NCI-H1092 treated with DMSO at 0.1 percent for 48 hours (cell line): ENCODE data around the gene ACER3.
"Not testable (repeated sequence)": the region's sequence is repeated elsewhere in the genome, so short reads cannot be mapped to it uniquely, and the experiment has no call there.

Experiments
- DNase-seq: peaks from one replicate; lab custom pipeline; 2025; lab: John Stamatoyannopoulos, UW

The ACER3 gene

DNA sequence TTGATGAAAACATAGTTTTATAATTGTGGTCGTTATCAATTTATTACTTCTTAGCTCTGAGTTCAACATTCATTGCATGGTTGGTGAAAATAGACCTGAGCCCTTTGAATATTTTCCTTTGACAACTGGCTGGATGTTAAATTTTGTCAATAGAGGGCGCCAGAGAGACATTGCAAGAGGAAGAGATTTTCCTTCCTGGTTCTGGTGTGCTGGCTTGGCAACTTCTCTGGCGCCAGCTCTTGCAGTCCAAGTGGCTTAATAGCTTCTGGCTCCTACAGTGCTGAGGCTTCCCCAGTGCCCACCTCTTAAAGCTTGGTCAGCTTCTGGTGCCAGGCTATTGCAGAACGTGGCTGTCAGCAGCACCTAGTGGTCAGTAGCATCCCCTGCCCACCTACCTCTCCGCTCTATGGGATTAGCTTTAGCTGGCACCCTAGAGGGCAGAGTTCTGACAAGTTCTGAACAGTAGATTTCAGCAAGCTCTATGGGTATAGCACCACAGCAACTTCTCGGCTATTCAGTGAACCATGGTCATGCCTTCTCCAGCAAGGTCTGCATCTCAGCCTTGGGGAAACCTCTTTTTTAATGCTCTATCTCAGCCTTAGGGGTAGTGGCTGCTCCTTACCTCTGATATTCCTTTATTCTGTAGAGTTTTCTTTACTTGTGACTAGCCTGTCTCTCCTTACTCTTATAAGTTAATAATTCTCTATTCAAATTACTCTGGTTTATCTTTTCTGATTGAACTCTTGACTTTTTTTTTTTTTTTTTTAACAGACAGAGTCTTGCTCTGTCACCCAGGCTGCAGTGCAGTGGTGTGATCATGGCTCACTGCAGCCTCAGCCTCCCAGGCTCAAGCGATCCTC, 59.4 kb downstream of the ACER3 start:
- DNase-seq = peak; percentile 90

DNA sequence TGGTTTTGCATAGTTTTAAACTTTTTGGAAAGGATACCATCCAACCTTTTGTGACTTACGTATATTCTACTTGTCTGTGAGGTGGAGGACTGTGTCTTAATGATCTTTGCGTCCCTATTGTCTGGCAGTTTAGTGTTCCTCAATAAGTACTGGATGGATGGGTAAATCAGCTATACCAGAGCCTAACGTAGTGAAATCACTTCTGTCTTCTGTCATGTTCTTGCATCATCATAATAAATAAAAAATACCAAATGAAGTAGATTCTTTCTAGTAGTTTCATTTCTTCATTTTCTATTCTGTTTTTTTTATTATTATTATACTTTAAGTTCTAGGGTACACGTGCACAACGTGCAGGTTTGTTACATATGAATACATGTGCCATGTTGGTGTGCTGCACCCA, 66.4 kb downstream of the ACER3 start:
- DNase-seq = no peak

DNA sequence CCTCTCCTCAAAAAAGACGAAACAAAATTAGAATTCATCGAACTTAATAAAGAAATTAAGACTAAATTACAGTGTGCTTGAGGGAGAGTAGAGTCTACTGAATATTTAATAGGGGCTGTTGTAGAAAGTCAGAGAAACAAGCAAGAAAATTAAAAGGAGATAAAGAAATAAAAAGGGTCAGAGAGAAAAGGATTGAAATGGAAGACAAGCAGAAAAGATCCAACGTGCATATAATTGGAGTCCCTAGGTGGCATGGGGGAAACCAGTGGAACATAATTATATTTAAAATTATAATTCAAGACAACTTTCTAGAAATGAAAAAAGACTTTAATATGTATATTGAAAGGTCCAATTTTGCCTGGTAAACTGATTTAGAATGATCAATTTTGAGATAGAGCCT, 74.3 kb downstream of the ACER3 start:
- DNase-seq = no peak

DNA sequence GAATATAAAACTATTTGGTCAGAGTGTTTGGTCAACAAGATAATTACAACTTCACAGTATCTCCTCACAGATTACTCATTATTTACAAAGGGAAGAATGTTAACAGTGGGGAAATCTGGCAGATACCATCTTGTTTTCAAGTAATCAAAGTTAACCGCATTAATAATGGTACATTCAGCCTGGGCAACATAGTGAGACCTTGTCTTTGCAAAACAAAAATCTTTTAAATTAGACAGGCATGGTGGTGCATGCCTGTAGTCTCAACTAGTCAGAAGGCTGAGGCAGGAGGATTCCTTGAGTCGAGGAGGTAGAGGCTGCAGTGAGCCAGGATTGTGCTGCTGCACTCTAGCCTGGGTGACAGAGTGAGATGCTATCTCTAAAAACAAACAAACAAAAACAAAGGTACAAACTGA, 78.5 kb downstream of the ACER3 start:
- no peak for DNase-seq

DNA sequence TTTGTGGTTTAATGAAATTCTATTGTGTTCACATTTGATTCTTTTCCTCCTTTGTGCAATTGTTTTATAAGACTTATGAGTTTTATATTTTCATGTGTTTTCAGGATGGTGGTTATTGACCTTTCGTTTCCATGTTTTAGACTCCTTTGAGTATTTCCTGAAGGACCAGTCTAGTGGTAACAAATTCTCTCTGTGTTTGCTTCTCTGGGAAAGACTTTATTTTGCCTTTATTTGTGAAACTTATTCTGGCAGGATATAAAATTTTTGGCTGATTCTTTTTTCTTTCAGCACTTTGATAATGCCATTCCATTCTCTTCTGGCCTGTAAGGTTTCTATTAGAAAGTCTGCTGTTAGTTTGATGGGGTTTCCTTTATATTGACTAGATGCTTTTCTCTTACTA, 83.5 kb downstream of the ACER3 start:
- no peak for DNase-seq

DNA sequence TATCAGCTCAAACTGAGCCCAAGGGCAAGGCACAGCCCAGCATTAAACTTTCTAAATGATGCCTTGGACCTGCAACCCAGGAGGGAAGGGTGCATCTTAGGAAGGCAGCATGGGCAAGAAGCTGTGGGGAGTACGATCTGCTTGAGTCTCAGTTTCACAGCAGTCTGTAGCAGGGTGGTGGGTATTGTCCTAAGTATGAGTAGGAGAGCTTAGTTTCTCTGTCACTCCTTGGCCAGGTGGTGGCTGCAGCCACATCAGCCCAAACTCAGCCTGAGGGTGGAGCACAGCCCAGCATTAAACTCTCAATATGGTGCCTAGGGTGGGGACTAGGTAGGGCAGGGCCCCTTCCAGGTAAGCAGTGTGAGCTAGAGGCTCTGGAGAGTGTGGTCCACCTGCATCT, 85.5 kb downstream of the ACER3 start:
- no peak for DNase-seq

DNA sequence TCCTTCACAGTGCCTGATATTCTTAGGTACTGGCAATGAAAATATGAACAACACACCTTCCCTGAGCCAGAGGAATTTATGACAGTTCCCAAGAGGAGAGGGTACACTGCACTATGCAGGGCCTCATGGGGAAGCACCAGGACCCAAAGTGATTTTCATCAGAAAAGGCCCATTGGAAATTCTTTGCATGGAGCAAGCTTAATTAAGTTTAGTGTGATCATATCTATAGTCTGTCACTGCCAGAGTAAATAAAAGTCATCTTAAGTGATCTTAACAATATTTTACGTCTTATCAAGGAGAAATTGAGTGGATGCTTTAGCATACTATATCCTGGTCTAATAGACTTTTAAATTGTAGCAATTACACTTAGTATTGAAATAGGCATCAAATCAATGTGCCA, 86.5 kb downstream of the ACER3 start:
- no peak for DNase-seq

DNA sequence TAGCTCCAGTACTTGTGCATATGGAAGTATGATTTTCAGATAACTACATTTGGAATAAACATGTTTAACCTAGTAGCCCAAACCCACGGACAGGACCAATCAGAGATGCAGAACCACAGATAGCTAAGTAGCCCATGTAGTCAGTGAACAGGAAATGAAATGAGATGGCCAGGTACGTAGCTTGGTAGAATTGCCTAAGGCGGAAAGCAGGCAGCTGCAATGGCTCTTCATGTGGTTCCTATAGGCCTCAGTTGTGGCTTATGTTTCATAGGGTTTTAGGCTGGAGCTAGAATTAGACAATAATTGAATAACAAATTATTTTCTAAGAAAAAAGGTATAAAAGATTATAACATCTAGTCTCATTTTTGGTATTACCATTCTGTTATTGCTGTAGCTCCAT, 87.1 kb downstream of the ACER3 start:
- DNase-seq = no peak

DNA sequence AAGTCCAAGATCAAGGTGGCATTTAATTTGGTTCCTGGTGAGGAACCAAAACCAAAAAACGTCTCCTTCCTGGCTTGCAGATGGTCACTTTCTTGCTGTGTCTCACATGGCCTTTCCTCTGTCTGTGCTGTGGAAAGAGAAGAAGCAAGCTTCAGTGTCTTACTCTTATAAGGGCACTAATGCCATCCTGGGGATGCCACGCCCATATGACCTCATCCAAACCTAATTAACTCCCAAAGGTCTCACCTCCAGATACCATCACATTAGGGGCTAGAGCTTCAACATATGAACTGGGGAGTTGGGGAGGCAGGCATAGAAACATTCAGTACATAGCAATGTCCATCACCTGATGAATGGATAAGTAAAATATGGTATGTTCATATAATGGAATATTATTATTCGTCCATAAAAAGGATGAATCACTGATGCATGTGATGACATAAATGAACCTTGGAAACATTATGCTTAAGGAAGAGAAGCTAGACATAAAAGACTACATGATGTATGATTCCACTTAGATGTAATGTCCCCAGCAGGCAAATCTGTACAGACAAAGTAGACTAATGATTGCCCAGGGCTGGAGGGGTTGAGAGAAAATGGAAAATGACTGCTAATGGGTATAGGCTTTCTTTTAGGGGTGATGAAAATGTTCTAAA, 94.9 kb downstream of the ACER3 start:
- DNase-seq = no peak

DNA sequence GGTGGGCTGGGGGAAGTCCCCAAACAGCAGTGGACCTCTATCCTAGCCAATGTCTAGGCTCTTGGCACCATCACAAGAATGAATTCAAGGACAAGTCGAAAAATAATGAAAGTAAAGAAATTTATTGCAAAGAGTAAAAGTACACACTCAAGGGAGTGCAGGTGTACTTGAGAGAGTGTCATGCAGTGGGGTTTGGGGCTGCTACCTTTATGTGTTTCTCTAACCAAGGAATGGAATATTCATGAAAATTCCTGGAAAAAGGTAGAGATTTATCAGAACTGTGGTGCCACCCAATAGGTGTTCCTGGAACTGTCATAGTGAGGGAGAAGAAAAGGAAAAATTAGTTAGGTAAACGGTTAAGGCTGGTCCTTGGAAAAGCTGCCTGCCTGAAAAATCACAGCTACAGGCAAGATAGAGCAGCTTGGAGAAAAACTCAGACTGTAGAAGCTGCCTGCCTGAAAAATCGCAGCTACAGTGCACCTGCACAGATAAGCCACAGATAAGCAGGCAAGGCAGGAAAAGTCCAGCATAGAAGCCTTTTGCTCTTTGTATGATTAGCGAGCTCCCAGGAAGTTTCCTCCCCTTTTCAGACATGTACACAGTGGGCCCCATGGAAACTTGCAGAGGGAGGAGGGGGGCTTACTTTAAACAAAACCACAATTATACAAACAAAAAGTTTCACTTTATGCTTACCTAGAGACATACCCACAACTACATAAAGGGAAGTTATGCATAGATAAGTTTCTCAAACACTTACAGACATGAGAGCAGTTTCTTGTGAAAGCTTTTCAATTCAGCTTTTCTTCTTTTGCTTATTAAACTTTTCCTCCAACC, 102.1 kb downstream of the ACER3 start:
- DNase-seq = no peak

DNA sequence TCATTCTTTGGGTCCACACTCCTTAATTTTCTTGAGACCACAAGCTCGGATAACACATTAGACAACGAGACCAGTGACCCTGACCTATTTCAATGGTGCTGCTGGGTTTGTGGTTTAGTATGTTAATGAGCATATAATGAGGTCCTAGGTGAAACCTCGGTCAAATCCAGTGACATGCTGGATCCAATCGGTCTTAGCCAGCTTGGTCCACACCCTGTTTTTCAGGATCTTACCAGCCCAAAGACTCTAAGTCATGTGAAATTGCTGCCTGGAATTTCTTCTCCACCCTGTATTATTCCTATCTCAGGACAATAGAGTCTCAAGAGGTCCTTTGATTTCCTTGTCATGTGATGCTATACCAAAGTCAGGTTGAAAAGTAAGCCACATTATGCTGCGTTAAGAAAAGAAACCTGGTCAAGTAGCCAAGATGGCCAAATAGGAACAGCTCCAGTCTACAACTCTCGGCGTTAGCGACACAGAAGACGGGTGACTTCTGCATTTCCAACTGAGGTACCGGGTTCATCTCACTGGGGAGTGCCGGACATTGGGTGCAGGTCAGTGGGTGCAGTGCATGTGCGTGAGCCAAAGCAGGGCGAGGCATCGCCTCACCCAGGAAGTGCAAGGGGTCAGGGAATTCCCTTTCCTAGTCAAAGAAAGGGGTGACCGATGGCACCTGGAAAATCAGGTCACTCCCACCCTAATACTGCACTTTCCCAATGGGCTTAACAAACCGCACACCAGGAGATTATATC, 102.9 kb downstream of the ACER3 start:
- not testable (repeated sequence) for DNase-seq

DNA sequence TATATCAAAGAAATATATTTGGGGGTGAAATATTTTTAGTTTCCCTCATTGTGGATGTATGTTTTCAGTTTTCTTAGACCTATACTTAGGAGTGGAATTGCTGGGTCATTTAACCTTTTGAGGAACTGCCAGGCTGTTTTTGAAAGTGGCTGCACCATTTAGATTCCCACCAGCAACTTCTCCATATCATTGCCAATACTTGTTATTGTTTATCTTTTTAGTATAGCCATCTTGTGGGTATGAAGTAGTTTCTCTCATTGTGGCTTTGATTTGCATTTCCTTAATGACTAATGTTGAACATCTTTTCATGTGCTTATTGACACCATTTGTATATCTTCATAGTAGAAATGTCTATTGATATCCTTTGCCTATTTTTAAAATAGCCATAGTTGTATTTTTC, 111.3 kb downstream of the ACER3 start:
- no peak for DNase-seq

DNA sequence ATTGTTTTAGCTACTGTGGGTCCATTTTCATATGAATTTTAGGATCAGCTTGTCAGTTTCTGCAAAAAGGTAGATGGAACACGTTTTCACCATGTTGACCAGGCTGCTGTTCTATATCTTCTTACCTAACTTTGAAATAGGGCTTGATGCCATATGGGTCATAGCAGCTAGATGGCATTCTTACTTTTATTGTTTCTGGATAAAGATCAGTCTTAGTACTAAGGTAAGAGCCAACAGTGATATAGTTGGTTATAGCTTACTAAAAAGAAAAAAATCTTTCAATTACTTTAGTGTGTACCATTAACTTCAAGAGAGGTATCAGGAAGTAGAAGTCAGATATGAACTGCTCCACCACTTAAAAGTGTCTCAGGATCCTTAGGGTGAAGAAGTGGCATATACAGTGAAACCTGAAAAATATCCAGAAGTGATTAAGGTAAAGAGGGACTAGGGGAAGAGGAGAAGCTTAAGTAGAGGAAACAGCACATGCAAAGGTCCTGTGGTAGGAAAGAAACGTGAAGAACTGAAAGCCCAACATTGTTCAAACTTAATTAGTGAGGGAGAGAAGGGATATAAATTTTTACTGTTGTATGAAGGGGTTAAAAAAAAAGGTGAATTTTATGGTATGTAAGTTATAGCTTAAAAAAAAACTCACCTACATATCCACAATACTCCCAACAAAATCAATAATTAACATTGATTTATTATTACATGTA, 113.6 kb downstream of the ACER3 start:
- DNase-seq = no peak

DNA sequence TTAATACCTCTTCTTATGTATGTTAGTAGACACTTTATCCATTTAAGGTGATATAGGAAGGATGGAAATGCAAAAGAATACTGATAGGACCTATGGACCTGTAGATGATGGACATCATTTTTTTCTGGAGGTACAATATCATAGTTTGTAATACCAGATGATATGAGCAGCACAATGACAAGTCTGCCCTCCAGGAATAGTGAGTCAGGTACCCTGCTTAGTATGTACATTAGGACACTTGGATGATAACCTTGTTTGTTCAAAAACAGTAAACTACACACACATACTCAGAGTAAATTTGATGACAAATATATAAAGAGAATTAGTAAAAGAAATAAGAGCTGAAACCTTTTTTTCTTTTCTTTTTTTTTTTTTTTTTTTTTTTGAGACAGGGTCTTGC, 114.8 kb downstream of the ACER3 start:
- DNase-seq = no peak

DNA sequence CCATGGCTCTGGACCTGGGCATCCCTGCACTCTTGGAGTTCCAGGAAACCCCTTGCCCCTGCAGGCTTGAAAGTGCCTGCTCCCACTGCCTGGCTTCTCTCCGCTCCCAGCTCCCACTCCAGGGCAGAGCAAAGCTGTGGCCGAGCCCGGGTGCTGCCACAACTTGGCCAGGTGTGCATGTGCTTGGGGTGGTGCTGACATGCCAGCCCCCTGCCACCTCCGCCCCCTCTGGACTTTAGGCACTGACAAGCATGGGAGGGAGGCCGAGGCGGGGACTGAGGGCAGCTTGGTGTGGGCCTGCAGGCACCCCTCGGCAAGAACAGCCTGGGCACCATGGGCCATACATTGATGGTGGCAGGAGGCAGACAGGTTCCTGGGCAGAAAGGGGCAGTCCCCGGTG, 117.1 kb downstream of the ACER3 start:
- DNase-seq = no peak

DNA sequence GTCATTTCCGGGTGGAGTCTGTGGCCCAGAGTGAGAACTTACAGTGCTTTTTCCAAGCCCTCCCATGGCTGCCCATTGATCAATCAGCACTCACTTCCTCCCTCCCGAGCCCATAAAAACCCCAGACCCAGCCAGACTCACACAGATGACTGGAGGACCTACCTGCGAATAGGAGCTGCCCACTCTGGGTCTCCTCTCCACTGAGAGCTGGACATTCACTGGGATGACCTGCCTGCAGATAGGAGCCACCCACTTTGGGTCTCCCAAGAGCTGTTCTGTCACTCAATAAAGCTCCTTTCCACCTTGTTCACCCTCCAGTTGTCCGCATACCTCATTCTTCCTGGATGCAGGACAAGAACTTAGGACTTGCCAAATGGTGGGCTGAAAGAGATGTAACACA, 117.5 kb downstream of the ACER3 start:
- no peak for DNase-seq

DNA sequence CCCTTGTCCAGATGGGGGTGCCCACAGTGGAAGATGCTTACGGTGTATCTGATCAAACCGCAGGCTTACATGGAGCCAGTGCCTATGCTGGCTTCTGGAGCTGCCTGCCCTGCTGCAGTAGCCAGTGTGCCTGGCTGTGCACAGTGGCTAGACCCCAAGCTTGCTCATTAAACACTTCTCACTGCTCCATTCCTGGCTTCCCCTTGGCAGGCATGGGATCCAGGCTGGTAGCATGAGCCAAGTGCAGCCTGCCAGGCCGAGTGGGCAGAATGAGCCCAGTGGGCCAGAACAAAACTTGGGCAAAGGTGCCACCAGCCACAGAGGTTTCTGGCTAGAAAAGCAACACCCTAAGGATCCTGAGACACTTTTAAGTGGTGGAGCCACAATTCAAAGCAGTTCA, 118.1 kb downstream of the ACER3 start:
- DNase-seq = no peak

DNA sequence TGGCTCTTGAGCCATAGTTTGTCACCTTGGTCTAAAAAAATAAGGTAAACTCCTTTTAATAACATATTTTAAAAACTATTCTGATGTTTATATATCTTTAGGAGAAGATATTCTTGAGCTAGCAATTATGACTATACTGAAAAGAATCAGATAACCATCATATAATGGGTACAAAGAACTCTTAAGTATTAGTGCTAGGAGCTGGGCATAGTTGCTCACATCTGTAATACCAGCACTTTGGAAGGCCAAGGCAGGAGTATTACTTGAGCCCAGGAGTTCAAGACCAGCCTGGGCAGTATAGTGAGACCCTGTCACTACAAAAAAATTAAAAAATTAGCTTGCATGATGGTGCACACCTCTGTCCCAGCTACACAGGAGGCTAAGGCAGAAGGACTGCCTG, 119.5 kb downstream of the ACER3 start:
- DNase-seq = no peak

DNA sequence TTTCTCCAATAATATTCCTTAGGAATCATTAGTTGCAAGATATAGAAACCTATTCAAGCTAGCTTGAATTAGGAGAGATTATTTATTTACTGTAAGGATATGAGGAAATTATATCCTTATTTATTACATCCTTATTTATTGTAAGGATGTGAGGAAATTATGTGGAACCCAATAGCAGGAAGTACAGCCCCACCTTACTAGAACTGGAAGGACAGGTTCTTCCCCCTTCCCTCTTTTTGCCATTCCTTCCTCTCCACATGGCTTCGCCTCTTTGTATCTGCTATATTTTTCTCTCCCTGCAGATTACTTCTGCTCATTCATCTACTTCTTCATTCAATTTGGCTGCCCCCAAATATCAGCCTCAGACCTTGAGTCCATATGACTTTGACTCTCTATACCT, 124.0 kb downstream of the ACER3 start:
- DNase-seq = no peak

DNA sequence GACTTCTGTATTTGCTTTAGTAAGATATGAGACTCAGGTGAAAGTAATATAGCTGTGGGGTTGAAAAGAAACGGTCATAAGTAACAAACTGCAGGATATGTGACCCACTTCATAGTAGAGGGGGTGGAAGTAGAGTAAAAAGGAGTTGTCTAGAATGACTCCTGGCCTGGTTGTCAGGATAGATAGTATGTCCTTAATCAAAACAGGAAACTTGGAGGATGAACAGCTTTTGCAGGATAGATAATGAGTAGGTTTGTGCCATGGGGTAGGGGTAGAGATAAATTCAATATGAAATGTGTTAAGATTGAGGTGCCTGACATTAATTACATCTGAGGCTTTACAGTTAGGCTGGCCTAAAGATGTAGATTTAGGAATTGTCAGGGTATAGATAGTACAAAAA, 126.5 kb downstream of the ACER3 start:
- no peak for DNase-seq

DNA sequence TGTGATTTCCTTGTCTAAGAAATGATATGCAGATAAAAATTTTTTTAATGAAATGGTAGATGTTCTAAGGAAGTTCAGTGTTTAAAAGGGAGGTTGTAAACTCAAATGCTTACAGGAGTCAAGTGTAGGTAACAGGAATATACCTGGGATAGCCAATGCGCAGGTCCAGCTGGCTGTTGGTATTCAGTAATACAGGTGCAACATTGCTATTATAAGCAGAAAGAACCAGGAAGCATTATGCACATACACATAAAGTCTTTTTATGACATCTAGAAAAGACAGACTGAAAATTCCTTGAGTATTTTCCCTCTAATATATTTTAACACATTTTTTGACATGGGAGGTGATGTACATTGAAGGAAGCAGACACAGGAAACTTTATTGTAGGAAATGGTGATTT, 129.9 kb downstream of the ACER3 start:
- no peak for DNase-seq
